ENCODE data around the gene CISH. TPM values are rescaled to one million over a fixed set of nuclear protein-coding genes. Genes with fewer than 3 reads are reported as not detected.
A peak's percentile ranks its signal among the peaks of the same experiment; 100 is the strongest.

CISH gene
- total and polyA plus RNA-seq, 3 donors from 2014 or later, result 1.3 to 5.8 (median 3.7) TPM

DNA sequence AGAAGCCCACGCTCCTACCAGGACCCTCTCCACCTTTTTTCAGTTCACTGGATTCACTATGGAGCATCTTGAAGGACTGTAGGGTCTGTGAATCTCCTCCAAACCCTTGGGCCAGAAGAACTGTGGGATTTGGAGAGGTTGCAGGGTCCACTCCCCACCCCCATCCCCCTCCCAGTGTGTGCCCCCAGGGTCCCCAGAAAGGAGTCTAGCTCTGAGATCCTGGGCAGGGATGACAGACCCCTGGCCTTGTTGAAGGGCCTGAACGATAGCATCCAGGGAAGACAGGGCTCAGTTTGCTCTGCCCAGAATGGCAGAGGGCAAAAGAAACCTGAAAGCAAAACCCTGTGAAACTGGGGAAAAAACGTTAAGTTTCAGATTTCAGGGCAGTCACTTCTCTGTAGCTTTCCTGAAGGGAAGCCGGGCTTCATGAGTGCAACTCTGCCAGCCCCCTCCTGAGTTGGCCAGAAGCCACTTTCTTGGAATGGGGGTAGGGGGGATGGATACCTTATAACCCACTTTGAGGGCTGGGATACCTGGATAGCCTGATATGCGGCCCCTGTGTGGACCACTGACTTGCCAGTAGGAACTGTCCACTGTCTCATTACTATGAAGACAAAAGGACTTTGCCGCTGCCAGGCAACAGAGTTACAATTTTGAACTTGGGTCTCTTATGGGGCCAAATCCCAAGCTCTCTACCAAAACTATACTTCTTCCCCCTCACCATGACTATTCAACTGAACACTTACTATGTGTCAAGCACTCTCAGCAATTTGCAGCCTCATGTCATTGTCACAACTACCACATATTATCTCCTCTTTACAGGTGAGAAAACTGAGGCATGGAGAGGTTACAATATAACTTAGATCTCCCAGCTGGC, 1.6 kb upstream of the CISH start:
- no peaks in the 10 kb centered on the region for H3K27me3 ChIP-seq
- H3K36me3 ChIP-seq (ENCODE audit: low read depth, missing control alignments), result no peaks in the 10 kb centered on the region
- TF ChIP-seq CTCF (IDR thresholded peaks at IDR 0.05) (no peak), POLR2A (IDR thresholded peaks at IDR 0.05) (no peak)
- peak overlapping the region in 1 of 2 donors; percentile 84 for H3K27ac ChIP-seq
- DNase-seq, result no peak
- H3K4me1 ChIP-seq, result peaks cover 38% of the 10 kb centered on the region
- 53 to 72% methylated on average over 6 of the region's 6 CpGs for WGBS, 2 donors
- intact Hi-C loops (cut with DNase I; ENCODE audit: low total_unique reads), result loop anchor here (5.0 kb wide), 1 partner anchor 41 kb away; no protein-coding TSS in a partner anchor
- no peak overlapping the region for H3K4me3 ChIP-seq
- H3K9me3 ChIP-seq, result no peaks in the 10 kb centered on the region

GRCh38 chr3:50612234-50612882, 784 bp upstream of the CISH start:
- H3K27me3 ChIP-seq, result no peaks in the 10 kb centered on the region
- peaks cover 33% of the 10 kb centered on the region for H3K4me1 ChIP-seq
- intact Hi-C loops (cut with DNase I; ENCODE audit: low total_unique reads), result loop anchor here (5.0 kb wide), 1 partner anchor 40 kb away; no protein-coding TSS in a partner anchor
- peak overlapping the region; percentile 76 to 84 for H3K27ac ChIP-seq
- no peaks in the 10 kb centered on the region for H3K36me3 ChIP-seq (ENCODE audit: low read depth, missing control alignments)
- H3K9me3 ChIP-seq, result no peaks in the 10 kb centered on the region
- H3K4me3 ChIP-seq, result peak overlapping the region; percentile 61 to 76
- WGBS, 2 donors, result 3 to 11% methylated on average over 19 to 29 of the region's 29 CpGs
- no peak for TF ChIP-seq POLR2A (IDR thresholded peaks at IDR 0.05)
- peak in 1 of 3 experiments; percentile 8 for TF ChIP-seq CTCF (IDR thresholded peaks at IDR 0.05)
- DNase-seq, result no peak

GRCh38 chr3:50610992-50611463, 546 bp downstream of the CISH start:
- 14 to 28% methylated on average over 4 to 10 of the region's 10 CpGs for WGBS, 2 donors
- H3K4me1 ChIP-seq, result peaks cover 36% of the 10 kb centered on the region

More at GRCh38 chr3:50610992-50611463, 546 bp downstream of the CISH start:
- H3K27ac ChIP-seq, result peak overlapping the region; percentile 76 to 84
- H3K4me3 ChIP-seq, result peak overlapping the region; percentile 61 to 76
- no peaks in the 10 kb centered on the region for H3K36me3 ChIP-seq (ENCODE audit: low read depth, missing control alignments)
- no peaks in the 10 kb centered on the region for H3K27me3 ChIP-seq
- no peaks in the 10 kb centered on the region for H3K9me3 ChIP-seq
- TF ChIP-seq POLR2A (IDR thresholded peaks at IDR 0.05) (no peak), CTCF (IDR thresholded peaks at IDR 0.05) (no peak)
- DNase-seq, result no peak
- intact Hi-C loops (cut with DNase I; ENCODE audit: low total_unique reads), result loop anchor here (5.0 kb wide), 1 partner anchor 39 kb away; no protein-coding TSS in a partner anchor

Data from testis (tissue), 3 donors.